MG63 (cell line): ENCODE measurements around the gene NTN1. TPM values are rescaled to one million over a fixed set of nuclear protein-coding genes. Genes with fewer than 3 reads are reported as not detected.

Experiments
- DNase-seq: peaks from one replicate; pipeline ENCODE4 v3.0.0-alpha.2; 2020
- H3K27me3 ChIP-seq: fragments of 250-450 bp; sonication (Bioruptor Pico); 2 replicates; pipeline ENCODE4 v1.5.1; 2020; ENCODE audit warnings: mild to moderate bottlenecking, moderate library complexity
- H3K36me3 ChIP-seq: fragments of 250-450 bp; sonication (Bioruptor Pico); 2 replicates; pipeline ENCODE4 v1.5.1; 2020; ENCODE audit warnings: mild to moderate bottlenecking, moderate library complexity
- H3K4me3 ChIP-seq: fragments of 250-450 bp; sonication (Bioruptor Pico); 2 replicates; pipeline ENCODE4 v1.5.1; 2020; ENCODE audit warnings: mild to moderate bottlenecking, moderate library complexity
- H3K9me3 ChIP-seq: fragments of 250-450 bp; sonication (Bioruptor Pico); 2 replicates; pipeline ENCODE4 v1.5.1; 2020; ENCODE audit warnings: mild to moderate bottlenecking, moderate library complexity
- total RNA-seq: library from RNA; depleted of rRNA; stranded (reverse); fragments of >200 nt; shearing (Covaris generic); gene quantifications from 2 replicates; pipeline ENCODE4 v1.2.3, GENCODE V29; 2014; ENCODE audit warnings: low replicate concordance

NTN1 gene
- total RNA-seq, 1 experiment from 2014 or later = 0.79 TPM

- H3K4me3 ChIP-seq = peak overlapping the region; percentile 56; the same call in 1 of the 2 replicates
- peaks cover 27% of the 10 kb centered on the region for H3K27me3 ChIP-seq
- no peaks in the 10 kb centered on the region for H3K9me3 ChIP-seq
- no peak for DNase-seq
- no peaks in the 10 kb centered on the region for H3K36me3 ChIP-seq
Observed at GRCh38 chr17:9022573-9023391, 1.5 kb downstream of the NTN1 start.

GRCh38 chr17:9023392-9024218 lies 2.3 kb downstream of the NTN1 start:
- DNase-seq = no peak
- Histone ChIP-seq H3K27me3 (peaks cover 27% of the 10 kb centered on the region), H3K9me3 (no peaks in the 10 kb centered on the region), H3K36me3 (no peaks in the 10 kb centered on the region), H3K4me3 (no peak overlapping the region)

GRCh38 chr17:9024497-9024896 lies 3.2 kb downstream of the NTN1 start:
- no peak for DNase-seq
- Histone ChIP-seq H3K27me3 (peaks cover 27% of the 10 kb centered on the region), H3K4me3 (no peak overlapping the region), H3K36me3 (no peaks in the 10 kb centered on the region), H3K9me3 (no peaks in the 10 kb centered on the region)

- peaks cover 21% of the 10 kb centered on the region for H3K27me3 ChIP-seq
- no peaks in the 10 kb centered on the region for H3K9me3 ChIP-seq
- no peak for DNase-seq
Observed at GRCh38 chr17:9026741-9027140, 5.4 kb downstream of the NTN1 start.

GRCh38 chr17:9028202-9028987 lies 7.1 kb downstream of the NTN1 start:
- Histone ChIP-seq H3K27me3 (peaks cover 8% of the 10 kb centered on the region; the same call in 1 of the 2 replicates), H3K36me3 (no peaks in the 10 kb centered on the region), H3K4me3 (no peak overlapping the region), H3K9me3 (no peaks in the 10 kb centered on the region)
- no peak for DNase-seq

More at GRCh38 chr17:9026741-9027140, 5.4 kb downstream of the NTN1 start:
- Histone ChIP-seq H3K36me3 (no peaks in the 10 kb centered on the region), H3K4me3 (no peak overlapping the region)

GRCh38 chr17:9028988-9029570 lies 7.8 kb downstream of the NTN1 start:
- H3K4me3 ChIP-seq = no peak overlapping the region
- DNase-seq = no peak
- no peaks in the 10 kb centered on the region for H3K9me3 ChIP-seq
- no peaks in the 10 kb centered on the region for H3K36me3 ChIP-seq
- peaks cover under 1% of the 10 kb centered on the region; the same call in 1 of the 2 replicates for H3K27me3 ChIP-seq

- no peaks in the 10 kb centered on the region for H3K27me3 ChIP-seq
- no peak overlapping the region for H3K4me3 ChIP-seq
- DNase-seq = no peak
- H3K9me3 ChIP-seq = no peaks in the 10 kb centered on the region
- H3K36me3 ChIP-seq = no peaks in the 10 kb centered on the region
Observed at GRCh38 chr17:9032151-9032550, 10.8 kb downstream of the NTN1 start.

- Histone ChIP-seq H3K4me3 (no peak overlapping the region), H3K9me3 (no peaks in the 10 kb centered on the region), H3K27me3 (no peaks in the 10 kb centered on the region), H3K36me3 (no peaks in the 10 kb centered on the region)
- DNase-seq = no peak
Observed at GRCh38 chr17:9032583-9032982, 11.3 kb downstream of the NTN1 start.

- DNase-seq = no peak
- Histone ChIP-seq H3K27me3 (no peaks in the 10 kb centered on the region), H3K36me3 (no peaks in the 10 kb centered on the region), H3K9me3 (no peaks in the 10 kb centered on the region), H3K4me3 (no peak overlapping the region)
Observed at GRCh38 chr17:9035249-9035648, 13.9 kb downstream of the NTN1 start.

GRCh38 chr17:9036336-9036735 lies 15.0 kb downstream of the NTN1 start:
- Histone ChIP-seq H3K36me3 (no peaks in the 10 kb centered on the region), H3K9me3 (no peaks in the 10 kb centered on the region), H3K4me3 (no peak overlapping the region), H3K27me3 (no peaks in the 10 kb centered on the region)
- no peak for DNase-seq

GRCh38 chr17:9037736-9038135 lies 16.4 kb downstream of the NTN1 start:
- no peaks in the 10 kb centered on the region for H3K9me3 ChIP-seq
- no peaks in the 10 kb centered on the region for H3K36me3 ChIP-seq
- no peak overlapping the region for H3K4me3 ChIP-seq
- no peak for DNase-seq
- no peaks in the 10 kb centered on the region for H3K27me3 ChIP-seq

GRCh38 chr17:9038380-9038779 lies 17.1 kb downstream of the NTN1 start:
- Histone ChIP-seq H3K27me3 (no peaks in the 10 kb centered on the region), H3K4me3 (no peak overlapping the region), H3K9me3 (no peaks in the 10 kb centered on the region), H3K36me3 (no peaks in the 10 kb centered on the region)
- DNase-seq = no peak

- Histone ChIP-seq H3K4me3 (no peak overlapping the region), H3K36me3 (no peaks in the 10 kb centered on the region), H3K9me3 (peaks cover 31% of the 10 kb centered on the region), H3K27me3 (no peaks in the 10 kb centered on the region; the same call in 1 of the 2 replicates)
- peak; percentile 53 for DNase-seq
Observed at GRCh38 chr17:9044772-9045463, 23.6 kb downstream of the NTN1 start.

- Histone ChIP-seq H3K4me3 (no peak overlapping the region), H3K9me3 (peaks cover 30% of the 10 kb centered on the region), H3K36me3 (no peaks in the 10 kb centered on the region), H3K27me3 (no peaks in the 10 kb centered on the region; the same call in 1 of the 2 replicates)
- peak; percentile 22 for DNase-seq
Observed at GRCh38 chr17:9050801-9051401, 29.6 kb downstream of the NTN1 start.

GRCh38 chr17:9051561-9051960 lies 30.3 kb downstream of the NTN1 start:
- Histone ChIP-seq H3K4me3 (no peak overlapping the region), H3K27me3 (no peaks in the 10 kb centered on the region; the same call in 1 of the 2 replicates), H3K9me3 (peaks cover 23% of the 10 kb centered on the region), H3K36me3 (no peaks in the 10 kb centered on the region)
- no peak for DNase-seq
